IMR-90 (cell line): ENCODE data around the gene ZNF407. TPM values are rescaled to one million over a fixed set of nuclear protein-coding genes. Genes with fewer than 3 reads are reported as not detected.

Experiments
- ATAC-seq: fragments of 200-7000 bp; cut with Tn5 transposase; 2 replicates; pipeline ENCODE4 v1.9.1; 2020; ENCODE audit warnings: low read depth, mild to moderate bottlenecking, moderate library complexity
- BruUV-seq: library from RNA; stranded (reverse); fragments of 400-500 nt; replicated peaks from 2 replicates; lab custom pipeline; 2021; lab: Mats Ljungman, UMichigan
- CTCF ChIA-PET: fragments of 300-600 bp; formaldehyde crosslinking; extraction: SDS; loops from one replicate; lab custom pipeline; 2021; ENCODE audit warnings: antibody characterized with exemption; lab: Yijun Ruan, JAX
- POLR2A ChIA-PET: fragments of 300-600 bp; sonication (Branson Sonifier 250); formaldehyde crosslinking; loops from one replicate; lab custom pipeline; 2022; ENCODE audit warnings: antibody characterized with exemption; ENCODE audit not compliant: unreplicated experiment; lab: Charles Lee
- DNase-seq: peaks from one replicate; pipeline ENCODE4 v3.0.0; 2013
- H2AFZ ChIP-seq: replicated peaks from 2 replicates; pipeline ENCODE3; 2013; ENCODE audit warnings: low read length, mild to moderate bottlenecking; ENCODE audit not compliant: poor library complexity
- H2AK5ac ChIP-seq: 2 replicates; pipeline ENCODE4 v1.6.1; 2013; ENCODE audit warnings: low read depth, low read length, inconsistent platforms
- H2AK9ac ChIP-seq: replicated peaks from 2 replicates; pipeline ENCODE3; 2013; ENCODE audit warnings: mild to moderate bottlenecking, low read depth, low read length, moderate library complexity; ENCODE audit not compliant: poor library complexity
- H2BK120ac ChIP-seq: 2 replicates; pipeline ENCODE4 v1.6.1; 2013; ENCODE audit warnings: low read depth, low read length, inconsistent platforms
- H2BK15ac ChIP-seq: 3 replicates; pipeline ENCODE4 v1.6.1; 2013; ENCODE audit warnings: low read depth, low read length, inconsistent platforms
- H2BK20ac ChIP-seq: 2 replicates; pipeline ENCODE4 v1.6.1; 2013; ENCODE audit warnings: low read depth, mild to moderate bottlenecking, inconsistent platforms, low read length, moderate library complexity
- H2BK5ac ChIP-seq: 2 replicates; pipeline ENCODE4 v1.6.1; 2013; ENCODE audit warnings: mild to moderate bottlenecking, low read depth, low read length, inconsistent platforms; ENCODE audit not compliant: poor library complexity, severe bottlenecking
- H3K14ac ChIP-seq: replicated peaks from 2 replicates; pipeline ENCODE4 v1.6.1; 2013; ENCODE audit warnings: low read depth, low read length, inconsistent platforms
- H3K18ac ChIP-seq: 2 replicates; pipeline ENCODE4 v1.6.1; 2013; ENCODE audit warnings: low read depth, low read length, control low read depth
- H3K23ac ChIP-seq: 2 replicates; pipeline ENCODE4 v1.6.1; 2013; ENCODE audit warnings: low read depth, low read length, inconsistent platforms
- H3K27ac ChIP-seq: 2 replicates; pipeline ENCODE4 v1.5.1; 2013; ENCODE audit warnings: mild to moderate bottlenecking, control low read depth, low read length; ENCODE audit not compliant: insufficient read depth
- H3K27me3 ChIP-seq: 2 replicates; pipeline ENCODE4 v1.6.1; 2013; ENCODE audit warnings: low read length; ENCODE audit not compliant: control insufficient read depth, insufficient read depth
- H3K36me3 ChIP-seq: 2 replicates; pipeline ENCODE4 v1.6.1; 2013; ENCODE audit warnings: low read length, mixed read lengths; ENCODE audit not compliant: control insufficient read depth, insufficient read depth
- H3K4ac ChIP-seq: 2 replicates; pipeline ENCODE4 v1.6.1; 2013; ENCODE audit warnings: low read depth, low read length, inconsistent platforms
- H3K4me1 ChIP-seq: 2 replicates; pipeline ENCODE4 v1.6.1; 2013; ENCODE audit warnings: low read length, mixed read lengths; ENCODE audit not compliant: control insufficient read depth, insufficient read depth
- H3K4me2 ChIP-seq: 2 replicates; pipeline ENCODE4 v1.6.1; 2013; ENCODE audit warnings: low read depth, mild to moderate bottlenecking, control low read depth, low read length, moderate library complexity
- H3K4me3 ChIP-seq: 2 replicates; pipeline ENCODE4 v1.5.1; 2013; ENCODE audit warnings: low read depth, mild to moderate bottlenecking, control low read depth, low read length, moderate library complexity; ENCODE audit not compliant: insufficient read depth
- H3K56ac ChIP-seq: 2 replicates; pipeline ENCODE4 v1.6.1; 2013; ENCODE audit warnings: low read length, inconsistent platforms; ENCODE audit not compliant: insufficient read depth; ENCODE audit errors: extremely low read depth
- H3K79me1 ChIP-seq, 2 experiments: 2 replicates each; pipeline ENCODE4 v1.6.1; 2013; ENCODE audit warnings: low read length in 2 of 2, inconsistent platforms in 1 of 2, low read depth in 1 of 2
- H3K9ac ChIP-seq: 2 replicates; pipeline ENCODE4 v1.6.1; 2013; ENCODE audit warnings: low read depth, low read length, control low read depth
- H3K9me1 ChIP-seq: 2 replicates; pipeline ENCODE4 v1.6.1; 2013; ENCODE audit warnings: low read length, inconsistent platforms; ENCODE audit not compliant: insufficient read depth
- H3K9me3 ChIP-seq: 2 replicates; pipeline ENCODE4 v1.6.1; 2013; ENCODE audit warnings: low read length; ENCODE audit not compliant: control insufficient read depth, insufficient read depth
- H4K20me1 ChIP-seq: 2 replicates; pipeline ENCODE4 v1.6.1; 2013; ENCODE audit warnings: low read length, inconsistent platforms; ENCODE audit not compliant: insufficient read depth
- H4K5ac ChIP-seq: 2 replicates; pipeline ENCODE4 v1.6.1; 2013; ENCODE audit warnings: mild to moderate bottlenecking, low read depth, low read length, control low read depth
- H4K8ac ChIP-seq, 2 experiments: 2 replicates each; pipeline ENCODE4 v1.6.1; 2013; ENCODE audit warnings: low read depth in 2 of 2, low read length in 2 of 2, control low read depth in 1 of 2, inconsistent platforms in 1 of 2
- H4K91ac ChIP-seq: 2 replicates; pipeline ENCODE4 v1.6.1; 2013; ENCODE audit warnings: low read depth, low read length, inconsistent platforms; ENCODE audit not compliant: insufficient read depth
- BHLHE40 ChIP-seq: fragments of 150-350 bp; IDR thresholded peaks from 2 replicates; pipeline ENCODE4 v1.6.1; 2016; ENCODE audit warnings: mild to moderate bottlenecking, low read depth, low read length
- CHD1 ChIP-seq: IDR thresholded peaks from 2 replicates; pipeline ENCODE4 v1.6.1; 2012; ENCODE audit warnings: low read depth, low read length, improper control_type of control experiment
- NFE2L2 ChIP-seq: fragments of 150-350 bp; IDR thresholded peaks from 2 replicates; pipeline ENCODE4 v1.6.1; 2016; ENCODE audit warnings: low read depth, mild to moderate bottlenecking, low read length
- RCOR1 ChIP-seq: IDR thresholded peaks from 2 replicates; pipeline ENCODE4 v1.6.1; 2012; ENCODE audit warnings: mild to moderate bottlenecking, low read length, improper control_type of control experiment; ENCODE audit not compliant: insufficient replicate concordance
- SMC3 ChIP-seq: fragments of 150-350 bp; IDR thresholded peaks from 2 replicates; pipeline ENCODE4 v1.6.1; 2016; ENCODE audit warnings: low read depth, mild to moderate bottlenecking, antibody characterized with exemption, low read length, moderate library complexity
- WGBS, 2 experiments: methylation state at CpG; one replicate each; pipeline versions ENCODE4 v1.1.5 to v1.1.7; 2013; ENCODE audit warnings: missing lambda C conversion rate in 2 of 2; ENCODE audit not compliant: insufficient read length in 1 of 2; ENCODE audit errors: extremely low coverage in 2 of 2; 5-methylcytosine and 5-hydroxymethylcytosine counted together
- dilution Hi-C: fragments of 300-500 bp; cut with HindIII; formaldehyde crosslinking; loops from one replicate; pipeline ENCODE4 v1.14.3; 2018; ENCODE audit warnings: low sequenced_read_pairs; ENCODE audit not compliant: unreplicated experiment
- in situ Hi-C: fragments of 300-500 bp; cut with MboI; formaldehyde crosslinking; loops from 3 replicates; pipeline ENCODE4 v1.14.3; 2019; ENCODE audit warnings: low sequenced_read_pairs, inconsistent platforms, mixed read lengths
- intact Hi-C: fragments of 100-400 bp; cut with micrococcal nuclease; formaldehyde crosslinking; loops from 2 replicates; pipeline ENCODE4 v1.10.0; 2022
- polyA plus RNA-seq, 3 experiments: library from polyadenylated mRNA; depleted of rRNA; stranded (reverse); fragments of >200 nt; gene quantifications; 2 replicates each; pipeline ENCODE4 v1.2.3, GENCODE V29; 2012; ENCODE audit warnings: low replicate concordance in 1 of 3
- total RNA-seq: library from RNA; depleted of rRNA; stranded (reverse); fragments of >200 nt; gene quantifications from 2 replicates; pipeline ENCODE4 v1.2.3, GENCODE V29; 2012

The ZNF407 gene
- total and polyA plus RNA-seq, 2 of the 4 experiments (the other 2 are of a cell fraction): 3.1 to 20.1 TPM

DNA sequence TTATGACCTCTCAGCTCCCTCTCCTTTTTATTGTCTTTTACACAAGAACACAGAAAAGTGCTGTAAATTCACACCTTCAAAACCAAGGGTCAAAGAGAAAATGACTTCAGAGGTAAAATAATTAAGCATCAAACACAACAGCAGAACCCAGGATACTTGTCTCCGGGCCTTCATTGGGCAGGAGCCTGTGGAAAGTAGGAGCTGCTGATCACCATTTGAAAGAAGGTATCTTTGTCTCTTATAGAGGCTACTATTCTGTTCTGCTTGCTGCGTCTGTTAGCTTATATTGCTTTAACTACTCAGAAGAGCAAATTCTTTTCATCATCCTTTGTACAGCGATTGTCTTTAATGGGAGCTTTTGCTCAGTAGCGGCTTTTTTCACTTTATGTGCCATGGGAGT is 350.2 kb downstream of the ZNF407 start:
- intact Hi-C loops (loop anchor here (10.0 kb wide), 1 partner anchor 257 kb away; the partner anchor contains the start of gene PTGR3), in situ Hi-C loops (no loop called here), dilution Hi-C loops (no loop called here)
- no peak overlapping the region for H4K91ac ChIP-seq
- H2AK5ac ChIP-seq: no peak overlapping the region
- no peak overlapping the region for H3K56ac ChIP-seq
- DNase-seq: no peak
- H3K23ac ChIP-seq: no peak overlapping the region
- no peak overlapping the region for H4K5ac ChIP-seq
- WGBS, 2 experiments: no CpG with 5 or more reads among the region's 4 CpGs
- H4K8ac ChIP-seq: no peak overlapping the region
- no TSS peak for BruUV-seq
- peaks cover 2 to 6% of the 10 kb centered on the region in 2 experiments; a peak in 3 of 4 replicates for H3K79me1 ChIP-seq
- ChIA-PET POLR2A (no interaction called here), CTCF (interaction anchor here (1.4 kb wide), 1 partner anchor 40 kb away, joined by 3 read pairs; no protein-coding TSS in a partner anchor)
- no peak overlapping the region for H3K4me3 ChIP-seq
- no peak overlapping the region for H3K9ac ChIP-seq
- no peaks in the 10 kb centered on the region for H3K9me3 ChIP-seq
- no peaks in the 10 kb centered on the region for H4K20me1 ChIP-seq
- TF ChIP-seq NFE2L2 (no peak), BHLHE40 (no peak), CHD1 (no peak), RCOR1 (no peak), SMC3 (no peak)
- no peak overlapping the region for H2BK5ac ChIP-seq
- no peak overlapping the region for H2BK120ac ChIP-seq
- no peak for ATAC-seq
- H2AK9ac ChIP-seq: no peak overlapping the region
- no peak overlapping the region for H2BK15ac ChIP-seq
- H3K4ac ChIP-seq: no peak overlapping the region
- peaks cover 5% of the 10 kb centered on the region for H3K9me1 ChIP-seq
- no peaks in the 10 kb centered on the region for H3K27me3 ChIP-seq
- H3K4me1 ChIP-seq: peaks cover 10% of the 10 kb centered on the region
- no peak overlapping the region for H3K4me2 ChIP-seq
- no peak overlapping the region; the same call in 1 of the 2 replicates for H2BK20ac ChIP-seq
- H3K27ac ChIP-seq: no peak overlapping the region
- no peaks in the 10 kb centered on the region for H3K36me3 ChIP-seq
- no peak overlapping the region for H2AFZ ChIP-seq
- no peak overlapping the region for H3K18ac ChIP-seq
- no peak overlapping the region for H3K14ac ChIP-seq
